Activated T-cell treated with anti-CD3 and anti-CD28 coated beads, Interleukin-2, amount 50 U/mL, for 48 hours (primary cell): ENCODE measurements around the gene GPRC5D.

Experiments
- DNase-seq, 2 experiments: peaks; one replicate each; pipeline ENCODE4 v3.0.0-alpha.2; 2020

The GPRC5D gene

GRCh38 chr12:12933742-12934141 is 18.2 kb downstream of the GPRC5D start:
- no peak for DNase-seq

- DNase-seq: no peak
Observed at GRCh38 chr12:12930633-12931219, 21.2 kb downstream of the GPRC5D start.

- DNase-seq: no peak
Observed at GRCh38 chr12:12929696-12930095, 22.3 kb downstream of the GPRC5D start.

- DNase-seq: peak; percentile 31 to 51
Observed at GRCh38 chr12:12927211-12928079, 24.5 kb downstream of the GPRC5D start.

GRCh38 chr12:12926571-12927071 is 25.3 kb downstream of the GPRC5D start:
- no peak for DNase-seq

- DNase-seq: no peak
Observed at GRCh38 chr12:12925388-12925787, 26.6 kb downstream of the GPRC5D start.

GRCh38 chr12:12924169-12924568 is 27.8 kb downstream of the GPRC5D start:
- no peak for DNase-seq

GRCh38 chr12:12922978-12923377 is 29.0 kb downstream of the GPRC5D start:
- DNase-seq: no peak

GRCh38 chr12:12922191-12922616 is 29.8 kb downstream of the GPRC5D start:
- no peak for DNase-seq

- DNase-seq: no peak
Observed at GRCh38 chr12:12919666-12920435, 32.1 kb downstream of the GPRC5D start.

- DNase-seq: no peak
Observed at GRCh38 chr12:12918781-12919389, 33.1 kb downstream of the GPRC5D start.

- DNase-seq: no peak
Observed at GRCh38 chr12:12917517-12917916, 34.5 kb downstream of the GPRC5D start.

- peak; percentile 92 to 96 for DNase-seq
Observed at GRCh38 chr12:12916135-12916944, 35.6 kb downstream of the GPRC5D start.

- no peak for DNase-seq
Observed at GRCh38 chr12:12915656-12916055, 36.3 kb downstream of the GPRC5D start.

- DNase-seq: no peak
Observed at GRCh38 chr12:12912711-12913110, 39.3 kb downstream of the GPRC5D start.

GRCh38 chr12:12909995-12910420 is 42.0 kb downstream of the GPRC5D start:
- DNase-seq: no peak

- DNase-seq: no peak
Observed at GRCh38 chr12:12909228-12909994, 42.6 kb downstream of the GPRC5D start.

GRCh38 chr12:12908711-12909110 is 43.3 kb downstream of the GPRC5D start:
- no peak for DNase-seq

- DNase-seq: no peak
Observed at GRCh38 chr12:12908252-12908651, 43.7 kb downstream of the GPRC5D start.

- DNase-seq: no peak
Observed at GRCh38 chr12:12907552-12907951, 44.4 kb downstream of the GPRC5D start.
